H1 (cell line): ENCODE results near the gene STIM2. TPM values are rescaled to one million over a fixed set of nuclear protein-coding genes. Genes with fewer than 3 reads are reported as not detected.

ENCODE experiments used
- GTF2F1 ChIP-seq: IDR thresholded peaks from 2 replicates; pipeline ENCODE4 v1.6.1; 2012; ENCODE audit warnings: low read depth, low read length, improper control_type of control experiment, borderline replicate concordance
- HDAC6 ChIP-seq: IDR thresholded peaks from one replicate; pipeline ENCODE4 v1.7.1; 2012; ENCODE audit warnings: low read depth, mild to moderate bottlenecking, inconsistent platforms, low read length, moderate library complexity
- RAD21 ChIP-seq, 2 experiments: IDR thresholded peaks in 1 of 2; conservative IDR thresholded peaks in 1 of 2; 2 replicates each; pipeline ENCODE4 v1.6.1; 2011; ENCODE audit warnings: low read depth in 2 of 2, low read length in 2 of 2, improper control_type of control experiment in 1 of 2, inconsistent platforms in 1 of 2, mild to moderate bottlenecking in 1 of 2, moderate library complexity in 1 of 2
- polyA plus RNA-seq, 7 experiments: library from polyadenylated mRNA; depleted of rRNA in 3 of 7; stranded (reverse) in 5 of 7; unstranded in 2 of 7; fragments of >200 nt in 5 of 7; fragments of 200-250 nt in 2 of 7; gene quantifications; 1 replicate in 5 of 7; 2 replicates in 1 of 7; 4 replicates in 1 of 7; pipeline versions ENCODE4 v1.2.1 to v1.2.3, GENCODE V29; 2011 to 2013; ENCODE audit warnings: missing spikeins in 2 of 7, mixed read lengths in 2 of 7
- total RNA-seq: library from RNA; stranded (reverse); fragmentation: NEBNext Ultra II Directional; extraction: Animal tissue kit (Norgen Biotek cat#: 25700); gene quantifications from 2 replicates; pipeline ENCODE4 v1.2.1, GENCODE V29; 2021
- TF ChIP-seq, protein P1 (sequence below): IDR thresholded peaks from 2 replicates; pipeline ENCODE4 v1.6.1; 2012; ENCODE audit warnings: low read length, inconsistent platforms

STIM2 gene
- total and polyA plus RNA-seq, 2 of the 8 experiments (the other 6 are each of a cell fraction or from before 2014, with no cell fraction given) = 22.9 to 23.0 TPM

DNA sequence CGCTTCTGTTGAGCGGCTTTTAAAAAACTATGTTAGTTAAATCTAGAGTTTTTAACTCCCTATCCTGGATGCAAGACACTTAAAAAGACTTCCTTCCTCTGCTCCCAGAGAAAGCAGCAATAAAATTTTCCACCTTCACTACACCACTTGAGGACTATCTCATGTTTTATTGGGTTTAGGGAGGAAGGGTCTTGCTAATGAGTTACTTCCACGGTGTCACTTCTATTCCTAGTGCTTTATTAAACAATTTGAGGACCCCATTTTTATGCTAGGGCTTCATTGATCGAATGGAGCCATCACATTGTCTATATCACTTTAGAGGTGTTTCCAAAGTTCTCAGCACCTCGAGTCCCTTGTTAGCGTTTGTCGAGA, 3.7 kb upstream of the STIM2 start (continued):
- TF ChIP-seq, protein P1, sequence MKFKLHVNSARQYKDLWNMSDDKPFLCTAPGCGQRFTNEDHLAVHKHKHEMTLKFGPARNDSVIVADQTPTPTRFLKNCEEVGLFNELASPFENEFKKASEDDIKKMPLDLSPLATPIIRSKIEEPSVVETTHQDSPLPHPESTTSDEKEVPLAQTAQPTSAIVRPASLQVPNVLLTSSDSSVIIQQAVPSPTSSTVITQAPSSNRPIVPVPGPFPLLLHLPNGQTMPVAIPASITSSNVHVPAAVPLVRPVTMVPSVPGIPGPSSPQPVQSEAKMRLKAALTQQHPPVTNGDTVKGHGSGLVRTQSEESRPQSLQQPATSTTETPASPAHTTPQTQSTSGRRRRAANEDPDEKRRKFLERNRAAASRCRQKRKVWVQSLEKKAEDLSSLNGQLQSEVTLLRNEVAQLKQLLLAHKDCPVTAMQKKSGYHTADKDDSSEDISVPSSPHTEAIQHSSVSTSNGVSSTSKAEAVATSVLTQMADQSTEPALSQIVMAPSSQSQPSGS = no peak
- no peak for TF ChIP-seq HDAC6
- TF ChIP-seq GTF2F1 = no peak
- no peak for TF ChIP-seq RAD21 (IDR thresholded peaks at IDR 0.05 in 1 of 2, conservative IDR thresholded peaks at IDR 0.05 in 1 of 2; ENCODE audit: low read depth in 2 of 2, low read length in 2 of 2)
